ENCODE results near the gene BMAL1.

DNA sequence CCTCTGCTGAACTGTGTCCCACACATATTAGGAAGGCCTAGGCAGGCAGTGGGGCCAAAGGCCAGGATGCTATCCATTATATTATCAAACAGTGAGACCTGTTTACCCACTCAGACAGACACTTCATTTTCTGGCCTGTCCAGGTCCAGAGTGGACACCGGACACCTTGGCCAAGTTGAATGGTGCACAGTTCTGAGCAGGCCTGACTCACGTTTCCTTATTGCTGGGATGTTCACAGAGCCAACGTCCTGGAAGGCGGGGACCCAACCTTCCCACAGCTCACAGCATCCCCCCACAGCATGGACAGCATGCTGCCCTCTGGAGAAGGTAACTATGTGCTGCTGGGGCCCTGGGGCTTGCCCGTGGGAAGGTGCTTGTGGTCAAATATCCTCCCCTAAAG is 98.8 kb downstream of the BMAL1 start:
- TF ChIP-seq EZH2 (IDR thresholded peaks at IDR 0.05) (no peak), POLR2AphosphoS5 (IDR thresholded peaks at IDR 0.05; ENCODE audit: borderline replicate concordance, low read depth, low read length) (no peak), FOXP2 (optimal IDR thresholded peaks at IDR 0.05; ENCODE audit: control extremely low read depth, extremely low read length, insufficient read depth) (no peak)
